Endodermal cell (in vitro differentiated cells): ENCODE measurements around the gene DRAXIN. TPM values are rescaled to one million over a fixed set of nuclear protein-coding genes. Genes with fewer than 3 reads are reported as not detected.

Source experiments
- DNase-seq: peaks from one replicate; pipeline ENCODE4 v3.0.0-alpha.2; 2017
- H3K27ac ChIP-seq: 2 replicates; pipeline ENCODE4 v1.5.1; 2013; ENCODE audit warnings: mild to moderate bottlenecking, low read depth, low read length, moderate library complexity
- H3K27me3 ChIP-seq: 2 replicates; pipeline ENCODE4 v1.6.1; 2013; ENCODE audit warnings: mild to moderate bottlenecking, low read length, moderate library complexity; ENCODE audit not compliant: insufficient read depth, control insufficient read depth, poor library complexity, severe bottlenecking
- H3K36me3 ChIP-seq: 2 replicates; pipeline ENCODE4 v1.7.0; 2013; ENCODE audit warnings: mild to moderate bottlenecking, low read length, moderate library complexity; ENCODE audit not compliant: control insufficient read depth, insufficient read depth
- H3K4me1 ChIP-seq: one replicate; pipeline ENCODE4 v1.7.0; 2013; ENCODE audit warnings: low read length; ENCODE audit not compliant: control insufficient read depth, insufficient read depth
- H3K4me3 ChIP-seq: 2 replicates; pipeline ENCODE4 v1.5.1; 2013; ENCODE audit warnings: mild to moderate bottlenecking, low read length, moderate library complexity
- H3K9ac ChIP-seq: 2 replicates; pipeline ENCODE4 v1.6.1; 2013; ENCODE audit warnings: mild to moderate bottlenecking, low read length, moderate library complexity; ENCODE audit not compliant: poor library complexity, severe bottlenecking; ENCODE audit errors: extremely low read depth
- H3K9me3 ChIP-seq: 2 replicates; pipeline ENCODE4 v1.6.1; 2013; ENCODE audit warnings: mild to moderate bottlenecking, low read length, moderate library complexity; ENCODE audit not compliant: control insufficient read depth
- H3K27ac Mint-ChIP-seq: 2 replicates; pipeline ENCODE4 v1.8.0; 2020; ENCODE audit warnings: mixed read lengths
- H3K27me3 Mint-ChIP-seq: 2 replicates; pipeline ENCODE4 v1.8.0; 2021; ENCODE audit warnings: mild to moderate bottlenecking, mixed read lengths; ENCODE audit not compliant: insufficient read depth
- H3K36me3 Mint-ChIP-seq: 2 replicates; pipeline ENCODE4 v1.8.0; 2020; ENCODE audit warnings: low read depth, mixed read lengths
- H3K4me1 Mint-ChIP-seq: 2 replicates; pipeline ENCODE4 v1.8.0; 2020; ENCODE audit warnings: mixed read lengths
- H3K4me3 Mint-ChIP-seq: 2 replicates; pipeline ENCODE4 v1.8.0; 2020; ENCODE audit warnings: mild to moderate bottlenecking, moderate library complexity, mixed read lengths
- H3K9me3 Mint-ChIP-seq: 2 replicates; pipeline ENCODE4 v1.8.0; 2020; ENCODE audit warnings: mild to moderate bottlenecking, mixed read lengths
- CTCF ChIP-seq: fragments of 200-600 bp; sonication (generic); conservative IDR thresholded peaks from 2 replicates; pipeline ENCODE4 v1.5.0; 2021; ENCODE audit warnings: antibody characterized with exemption, mild to moderate bottlenecking
- WGBS, 2 experiments: methylation state at CpG; one replicate each; pipeline versions ENCODE4 v1.1.5 to v1.1.7; 2013; ENCODE audit warnings: missing lambda C conversion rate in 2 of 2, mixed read lengths in 1 of 2; ENCODE audit not compliant: insufficient coverage in 1 of 2, insufficient read length in 1 of 2; 5-methylcytosine and 5-hydroxymethylcytosine counted together
- total RNA-seq, 2 donors: library from RNA; stranded (reverse); fragmentation: NEBNext Ultra II Directional in 1 of 2; extraction: Animal tissue kit (Norgen Biotek cat#: 25700) in 1 of 2; gene quantifications; 2 replicates in 1 of 2; 3 replicates in 1 of 2; pipeline ENCODE4 v1.2.1, GENCODE V29; 2021

Gene DRAXIN
- total RNA-seq, 2 donors from 2014 or later: 5.4 to 6.0 TPM

GRCh38 chr1:11659748-11660147 is 31.8 kb upstream of the DRAXIN start:
- H3K4me3 ChIP-seq: no peak overlapping the region
- no peak overlapping the region for H3K9ac ChIP-seq
- Mint-ChIP-seq H3K27me3 (peaks cover 27% of the 10 kb centered on the region), H3K36me3 (peaks cover 46% of the 10 kb centered on the region), H3K9me3 (no peaks in the 10 kb centered on the region), H3K4me3 (no peak overlapping the region), H3K4me1 (peaks cover 3% of the 10 kb centered on the region), H3K27ac (no peak overlapping the region)
- no peaks in the 10 kb centered on the region for H3K9me3 ChIP-seq
- no peak for DNase-seq
- 88 to 93% methylated on average over 2 to 4 of the region's 4 CpGs for WGBS, 2 experiments
- H3K4me1 ChIP-seq: peaks cover 7% of the 10 kb centered on the region
- peaks cover 7% of the 10 kb centered on the region for H3K36me3 ChIP-seq
- peaks cover 10% of the 10 kb centered on the region for H3K27me3 ChIP-seq
- H3K27ac ChIP-seq: no peak overlapping the region
- TF ChIP-seq CTCF: no peak

GRCh38 chr1:11661103-11661502 is 30.4 kb upstream of the DRAXIN start:
- peaks cover 6% of the 10 kb centered on the region for H3K27me3 ChIP-seq
- Mint-ChIP-seq H3K4me1 (peaks cover 3% of the 10 kb centered on the region), H3K4me3 (no peak overlapping the region), H3K9me3 (no peaks in the 10 kb centered on the region), H3K36me3 (peaks cover 42% of the 10 kb centered on the region), H3K27me3 (peaks cover 21% of the 10 kb centered on the region), H3K27ac (no peak overlapping the region)
- no peak for TF ChIP-seq CTCF
- no peak overlapping the region for H3K27ac ChIP-seq
- 95 to 99% methylated on average over 15 to 17 of the region's 17 CpGs for WGBS, 2 experiments
- DNase-seq: no peak
- H3K4me1 ChIP-seq: no peaks in the 10 kb centered on the region
- no peak overlapping the region for H3K9ac ChIP-seq
- H3K4me3 ChIP-seq: no peak overlapping the region
- H3K36me3 ChIP-seq: peaks cover 7% of the 10 kb centered on the region
- no peaks in the 10 kb centered on the region for H3K9me3 ChIP-seq

GRCh38 chr1:11664336-11665065 is 27.0 kb upstream of the DRAXIN start:
- Mint-ChIP-seq H3K27ac (no peak overlapping the region), H3K9me3 (no peaks in the 10 kb centered on the region), H3K4me1 (peaks cover 3% of the 10 kb centered on the region), H3K4me3 (peak overlapping the region; percentile 55), H3K36me3 (peaks cover 39% of the 10 kb centered on the region), H3K27me3 (peaks cover 21% of the 10 kb centered on the region)
- H3K9me3 ChIP-seq: no peaks in the 10 kb centered on the region
- H3K9ac ChIP-seq: no peak overlapping the region
- peak; percentile 84 for DNase-seq
- no peak overlapping the region for H3K27ac ChIP-seq
- 9 to 10% methylated on average over 28 to 66 of the region's 66 CpGs for WGBS, 2 experiments
- no peaks in the 10 kb centered on the region for H3K36me3 ChIP-seq
- H3K4me1 ChIP-seq: no peaks in the 10 kb centered on the region
- H3K27me3 ChIP-seq: peaks cover 6% of the 10 kb centered on the region
- H3K4me3 ChIP-seq: peak overlapping the region; percentile 73
- TF ChIP-seq CTCF: peak; percentile 12
